Erythroblast (primary cell): ENCODE data around the gene USB1.
"Not testable (repeated sequence)": the region's sequence is repeated elsewhere in the genome, so short reads cannot be mapped to it uniquely, and the experiment has no call there.

Source experiments
- DNase-seq, 2 experiments: peaks; one replicate each; lab custom pipeline; 2025; lab: John Stamatoyannopoulos, UW
- GATA1 ChIP-seq: IDR thresholded peaks from 2 replicates; pipeline ENCODE4 v1.6.1; 2011; ENCODE audit warnings: low read depth, mild to moderate bottlenecking, control low read depth, low read length, moderate library complexity
- POLR2A ChIP-seq: IDR thresholded peaks from 2 replicates; pipeline ENCODE4 v1.6.1; 2011; ENCODE audit warnings: mild to moderate bottlenecking, low read length

Gene USB1

DNA sequence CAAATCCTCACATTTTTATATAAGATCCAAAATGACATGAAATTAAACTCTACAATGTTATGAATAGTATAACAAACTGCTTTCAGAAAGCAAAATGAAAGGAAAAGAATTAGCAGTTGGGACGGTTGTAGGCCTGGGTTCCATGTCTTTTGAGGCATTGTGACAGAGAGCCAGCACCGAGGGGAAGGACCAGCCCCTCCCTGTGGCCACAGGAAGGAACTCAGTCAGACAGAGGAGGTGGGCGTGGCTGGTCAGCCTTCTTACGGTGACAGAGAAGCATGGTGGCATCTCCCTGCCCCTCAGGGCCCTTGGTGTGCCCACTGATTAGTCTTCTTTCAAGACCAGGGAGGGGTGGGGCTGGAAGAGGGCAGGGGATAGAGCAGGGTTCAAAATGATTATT is 6.4 kb upstream of the USB1 start:
- DNase-seq: peak; percentile 72 to 73
- TF ChIP-seq POLR2A (no peak), GATA1 (no peak)

DNA sequence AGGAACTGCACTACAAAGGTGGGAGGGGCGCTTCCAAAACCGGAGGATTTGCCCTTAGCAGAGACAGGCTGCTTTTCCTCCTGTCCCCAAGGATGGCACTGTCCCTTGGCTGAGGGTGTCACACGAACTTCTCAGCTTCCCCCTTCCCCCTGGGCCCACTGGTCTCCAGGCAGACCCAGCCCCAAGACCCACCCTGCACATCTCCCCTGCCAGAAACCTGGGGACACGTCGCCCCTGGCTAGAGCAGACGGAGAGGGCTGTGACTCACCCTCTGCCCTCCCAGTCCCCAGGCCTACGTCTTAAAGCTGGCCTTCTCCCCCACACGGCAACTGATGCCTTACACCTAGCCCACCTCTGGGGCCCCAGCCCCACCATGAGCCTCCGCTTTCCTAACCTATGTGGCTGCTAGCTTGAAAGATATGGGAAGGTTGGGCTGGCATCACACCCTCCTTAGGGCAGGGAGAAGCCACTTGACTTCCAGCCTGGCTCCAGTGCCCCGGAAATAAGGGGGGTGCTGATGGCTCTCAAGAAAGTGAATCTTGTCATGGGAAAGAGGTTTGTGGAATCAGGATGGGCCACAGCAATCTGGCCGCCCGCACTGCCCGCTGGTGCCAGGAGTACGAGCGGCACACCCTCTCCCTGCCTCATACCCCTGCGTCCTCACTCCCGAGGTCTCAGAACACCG is 5.3 kb upstream of the USB1 start:
- no peak for DNase-seq
- TF ChIP-seq POLR2A (no peak), GATA1 (no peak)

DNA sequence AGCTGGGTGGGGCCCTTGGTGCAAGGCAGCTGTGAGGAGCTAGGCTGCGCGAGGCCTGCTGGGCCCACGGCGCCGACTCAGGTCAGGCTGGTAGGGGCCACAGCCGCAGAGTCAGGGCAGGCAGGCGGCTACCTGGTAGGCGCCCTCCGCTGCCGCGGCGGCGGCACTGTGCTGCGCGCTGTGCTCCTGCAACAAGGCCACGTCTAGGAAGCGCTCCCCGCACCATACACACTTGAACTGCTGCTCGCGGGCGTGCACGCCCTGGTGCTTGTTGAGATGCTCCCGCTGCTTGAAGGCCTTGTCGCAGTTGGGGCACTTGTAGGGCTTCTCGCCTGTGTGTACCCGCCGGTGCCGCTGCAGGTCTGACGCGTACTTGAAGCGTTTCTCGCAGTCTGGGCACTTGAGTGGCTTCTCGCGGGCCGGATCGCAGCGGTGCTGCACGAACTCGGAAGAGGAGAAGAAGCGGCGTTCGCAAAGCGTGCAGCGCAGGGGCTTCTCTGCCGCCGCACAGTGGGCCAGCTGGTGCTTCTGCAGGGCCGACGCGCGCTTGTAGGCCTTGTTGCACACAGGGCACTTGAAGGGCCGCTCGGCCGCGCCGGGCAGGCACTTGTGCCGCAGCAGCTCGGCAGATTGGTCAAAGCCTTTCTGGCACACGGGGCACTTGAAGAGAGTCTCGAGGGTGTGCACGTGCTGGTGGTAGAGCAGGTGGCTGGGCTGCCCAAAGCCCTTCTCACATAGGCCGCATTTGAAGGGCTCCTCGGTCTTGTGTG is 4.6 kb upstream of the USB1 start:
- no peak for DNase-seq
- TF ChIP-seq POLR2A (no peak), GATA1 (no peak)

DNA sequence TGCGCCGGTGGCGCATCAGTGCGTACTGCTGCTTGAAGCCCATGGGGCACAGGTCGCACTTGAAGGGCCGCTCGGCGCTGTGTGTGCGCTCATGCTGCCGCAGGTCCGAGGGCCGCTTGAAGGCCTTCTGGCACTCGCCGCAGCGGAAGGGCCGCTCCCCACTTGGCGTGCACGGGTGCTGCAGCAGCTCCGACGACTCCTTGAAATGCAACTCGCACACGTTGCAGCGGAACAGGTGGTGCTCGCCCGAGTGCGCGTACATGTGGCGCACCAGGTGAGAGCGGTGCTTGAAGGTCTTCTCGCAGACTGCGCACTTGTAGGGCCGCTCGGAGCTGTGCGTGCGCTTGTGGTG is 4.1 kb upstream of the USB1 start:
- DNase-seq: no peak
- no peak for TF ChIP-seq GATA1
- TF ChIP-seq POLR2A: no peak

DNA sequence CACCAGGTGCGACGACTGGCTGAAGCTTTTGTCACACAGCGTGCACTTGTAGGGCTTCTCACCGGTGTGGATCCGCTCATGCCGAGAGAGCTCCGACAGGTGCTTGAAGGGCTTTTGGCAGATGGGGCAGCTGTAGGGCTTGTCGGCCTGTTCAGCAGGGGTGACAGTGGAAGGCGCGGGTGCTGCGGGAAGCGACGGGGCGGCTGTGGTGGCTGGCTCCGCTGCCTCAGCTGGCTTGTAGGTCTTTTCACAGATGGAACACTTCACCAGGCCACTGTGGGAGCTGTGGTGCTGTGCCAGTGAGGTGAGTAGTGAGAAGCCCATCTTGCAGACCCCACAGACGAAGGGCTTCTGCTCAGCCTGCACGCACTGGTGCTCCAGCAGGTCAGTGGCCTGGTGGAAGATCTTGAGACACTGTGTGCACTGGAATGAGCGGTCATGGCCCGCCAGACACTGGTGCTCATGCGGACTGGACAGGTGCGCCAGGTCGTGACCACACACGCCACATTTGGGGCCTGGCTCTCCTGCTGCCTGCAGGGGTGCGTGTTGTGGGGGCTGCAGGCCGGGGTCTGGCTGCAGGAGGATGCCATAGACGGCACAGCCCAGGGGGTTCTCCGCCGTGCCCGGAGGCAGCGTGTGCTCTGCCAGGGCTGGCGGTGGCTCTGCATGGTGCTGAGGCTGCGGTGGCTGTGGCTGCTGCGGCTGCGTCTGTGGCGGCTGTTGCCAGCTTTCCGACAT is 3.5 kb upstream of the USB1 start:
- no peak for TF ChIP-seq POLR2A
- TF ChIP-seq GATA1: no peak
- no peak for DNase-seq

DNA sequence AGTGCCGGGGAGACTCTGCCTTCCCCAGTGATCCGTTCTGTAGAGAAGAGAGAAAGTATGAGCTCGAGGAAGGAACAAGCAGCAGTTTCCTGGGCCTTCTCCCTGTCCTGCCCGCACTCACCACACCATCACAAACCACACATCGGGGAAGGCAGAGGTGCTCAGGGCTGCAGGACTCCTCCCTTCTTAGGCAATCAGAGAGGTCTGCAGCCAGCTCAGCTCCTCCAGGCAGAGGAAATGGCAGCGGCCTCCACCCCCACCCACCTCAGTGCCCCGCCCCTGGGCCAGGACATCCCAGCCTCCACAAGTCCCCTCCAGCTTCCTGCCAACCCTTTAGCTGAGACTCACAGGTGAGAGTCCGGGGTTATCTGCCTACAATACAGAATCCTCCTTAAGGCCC is 2.7 kb upstream of the USB1 start:
- DNase-seq: peak in 1 of 2 experiments; percentile 24

DNA sequence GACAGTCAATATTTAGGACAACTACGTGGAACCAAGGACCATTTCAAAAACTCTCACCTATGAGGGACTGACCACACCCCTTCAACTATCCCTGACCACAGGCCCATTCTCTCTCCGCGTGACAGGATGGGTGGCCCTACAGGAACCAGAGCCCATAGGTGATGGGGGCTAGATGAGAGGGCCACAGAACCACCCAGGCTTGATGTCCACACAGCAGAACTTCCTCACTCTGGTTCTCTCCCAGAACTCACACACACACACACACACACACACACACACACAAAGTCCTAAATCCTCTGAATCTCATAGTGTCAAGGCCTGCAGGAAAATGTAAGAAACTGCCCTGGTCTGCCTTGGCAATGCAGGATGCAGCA is 2.2 kb upstream of the USB1 start:
- DNase-seq: no peak
- TF ChIP-seq GATA1 (no peak), POLR2A (no peak)

More for the DNA sequence above, 2.7 kb upstream of the USB1 start:
- TF ChIP-seq GATA1 (no peak), POLR2A (no peak)

DNA sequence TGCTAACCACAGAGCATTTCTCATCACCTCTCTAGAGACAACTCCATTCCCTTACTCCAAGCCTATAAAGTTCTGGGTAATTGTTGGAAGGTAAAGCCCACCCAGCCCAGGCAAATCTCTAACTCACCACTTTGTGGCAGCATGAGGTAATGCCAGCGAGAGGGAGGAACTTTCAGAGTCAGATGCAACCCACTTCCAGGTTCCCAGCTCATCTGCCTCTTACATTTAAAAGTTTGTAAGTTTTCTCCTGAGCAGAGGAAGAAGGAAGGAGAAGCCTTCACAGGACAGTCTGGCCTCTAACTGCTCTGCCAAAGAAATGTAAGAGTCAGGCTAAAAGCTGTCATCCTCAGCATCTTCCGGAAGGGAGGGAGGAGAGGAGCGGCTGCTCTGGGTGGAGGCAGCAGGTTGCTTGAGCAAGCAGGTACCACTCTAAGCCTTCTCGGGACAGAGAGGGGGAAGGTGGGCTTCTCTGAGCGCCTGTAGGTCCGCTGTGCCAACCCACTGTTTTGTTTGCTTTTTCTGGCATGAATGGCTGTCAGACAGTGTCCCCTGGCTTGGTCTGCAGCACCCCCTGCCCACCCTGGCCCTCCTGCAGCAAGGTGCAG is 1.7 kb upstream of the USB1 start:
- DNase-seq: peak; percentile 34 to 47
- TF ChIP-seq POLR2A: no peak
- TF ChIP-seq GATA1: no peak

DNA sequence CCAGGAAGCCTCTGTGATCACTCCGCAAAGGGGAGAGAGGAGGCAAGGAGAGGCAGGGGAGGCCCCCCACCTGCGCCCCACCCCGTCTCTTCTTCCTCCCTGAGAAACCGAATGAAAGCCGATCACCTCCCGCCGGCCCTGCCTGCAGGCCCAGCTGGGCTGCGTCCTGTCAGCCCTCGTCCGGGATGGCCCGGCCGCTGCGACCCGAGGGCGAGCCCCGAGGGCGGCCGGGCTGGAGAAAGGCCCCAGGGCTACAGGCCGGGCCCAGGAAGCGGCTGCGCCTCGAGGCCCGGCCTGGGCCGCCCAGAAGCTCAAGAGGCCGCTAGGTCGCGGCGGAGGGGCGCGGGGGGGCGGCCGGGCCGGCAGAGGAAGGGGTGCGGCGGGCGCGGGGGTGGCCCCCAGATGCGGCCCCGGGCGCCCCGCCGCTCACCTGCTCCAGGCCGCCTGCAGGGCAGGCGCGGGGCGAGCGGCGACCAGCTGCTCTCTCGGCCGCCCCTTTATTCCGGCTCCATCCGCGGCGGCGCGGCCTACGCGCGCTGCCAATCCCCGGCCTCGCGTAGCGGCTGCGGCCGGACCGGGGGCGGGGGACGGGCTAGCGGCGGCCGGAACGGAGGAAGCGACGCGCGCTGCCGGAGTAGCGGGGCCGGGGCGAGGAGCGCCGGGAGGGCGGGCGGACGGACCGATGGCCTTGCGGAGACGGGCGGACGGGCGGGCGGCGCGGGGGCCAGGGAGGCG is 1.1 kb upstream of the USB1 start, which contains the start of gene ZNF319:
TSS of gene ZNF319 (minus strand) at position 702 of the 735 bp plus-strand sequence. CDS start 2,407 bp downstream, outside the sequence.
- TF ChIP-seq GATA1 (no peak), POLR2A (no peak)
- no peak for DNase-seq

DNA sequence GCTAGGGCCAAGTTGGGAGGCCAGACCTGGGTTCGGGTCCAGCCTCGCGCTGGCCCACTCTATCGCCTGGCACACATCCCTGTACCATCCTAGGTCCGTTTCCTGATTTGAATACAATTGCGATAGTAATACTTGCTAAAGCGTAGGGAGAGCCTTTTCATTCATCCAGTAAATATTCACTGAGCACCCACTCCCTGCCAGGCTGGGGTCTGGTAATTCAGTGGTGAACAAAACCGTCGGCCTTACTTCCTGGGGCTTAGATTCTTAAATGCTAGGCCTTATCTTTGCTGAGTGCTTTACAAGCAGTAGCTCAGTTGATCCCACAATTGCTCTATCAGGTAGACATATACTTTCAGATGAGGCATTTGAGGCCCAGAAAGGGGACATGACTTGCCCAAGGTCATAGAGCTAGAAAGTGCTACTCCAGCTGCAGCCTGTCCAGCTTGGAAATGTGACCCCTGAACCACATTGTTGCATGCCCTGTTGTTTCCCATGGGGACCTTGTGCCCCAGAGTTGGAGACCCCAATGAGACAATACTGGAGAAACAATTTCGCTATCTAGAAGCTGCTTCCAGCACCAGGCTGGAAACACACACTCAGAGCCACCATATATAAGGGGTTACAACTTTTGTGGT is 691 bp downstream of the USB1 start:
- peak; percentile 36 to 39 for DNase-seq
- TF ChIP-seq GATA1: no peak
- no peak for TF ChIP-seq POLR2A

DNA sequence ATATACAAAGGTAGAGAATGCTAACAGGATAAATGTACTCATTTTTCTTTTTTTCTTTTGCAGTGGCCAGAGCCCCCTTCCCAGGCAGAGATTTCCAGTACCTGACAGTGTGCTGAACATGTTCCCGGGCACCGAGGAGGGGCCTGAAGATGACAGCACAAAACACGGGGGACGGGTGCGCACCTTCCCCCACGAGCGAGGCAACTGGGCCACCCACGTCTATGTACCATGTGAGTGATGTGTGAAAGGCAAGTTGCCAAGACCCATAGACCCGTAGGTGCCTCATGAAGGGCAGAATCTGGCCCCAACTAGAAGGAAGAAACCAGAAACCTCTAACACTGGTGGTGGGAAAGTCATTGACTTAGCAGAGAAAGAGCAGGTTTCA is 1.2 kb downstream of the USB1 start:
- TF ChIP-seq GATA1 (no peak), POLR2A (no peak)
- no peak for DNase-seq

DNA sequence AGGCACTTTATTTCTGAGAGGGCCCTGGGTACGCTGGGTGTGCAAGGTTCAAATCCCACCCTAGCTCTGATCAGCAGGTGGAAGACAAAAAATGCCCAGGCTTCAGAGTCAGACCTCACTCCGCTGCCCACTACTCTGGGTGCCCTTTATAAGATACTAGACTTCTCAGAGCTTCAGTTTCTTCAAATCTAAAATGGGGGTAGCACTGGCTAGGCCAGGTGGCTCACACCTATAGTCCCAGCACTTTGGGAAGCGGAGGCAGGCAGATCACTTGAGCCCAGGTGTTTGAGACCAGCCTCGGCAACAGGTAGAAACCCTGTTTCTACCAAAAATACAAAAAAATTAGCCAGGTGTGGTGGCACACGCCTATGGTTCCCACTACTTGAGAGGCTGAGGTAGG is 1.7 kb downstream of the USB1 start:
- no peak for TF ChIP-seq POLR2A
- TF ChIP-seq GATA1: no peak
- no peak for DNase-seq

DNA sequence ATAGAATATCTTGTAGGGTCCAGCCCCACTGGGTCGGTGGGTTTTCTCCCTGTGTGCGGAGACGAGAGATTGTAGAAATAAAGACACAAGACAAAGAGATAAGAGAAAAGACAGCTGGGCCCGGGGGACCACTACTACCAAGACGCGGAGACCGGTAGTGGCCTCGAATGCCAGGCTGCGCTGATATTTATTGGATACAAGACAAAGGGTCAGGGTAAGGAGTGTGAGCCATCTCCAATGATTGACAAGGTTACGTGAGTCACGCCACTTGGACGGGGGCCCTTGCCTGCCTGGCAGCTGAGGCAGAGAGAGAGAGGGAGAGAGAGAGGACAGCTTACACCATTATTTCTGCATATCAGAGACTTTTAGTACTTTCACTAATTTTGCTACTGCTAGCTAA is 3.5 kb downstream of the USB1 start:
- DNase-seq: not testable (repeated sequence)

DNA sequence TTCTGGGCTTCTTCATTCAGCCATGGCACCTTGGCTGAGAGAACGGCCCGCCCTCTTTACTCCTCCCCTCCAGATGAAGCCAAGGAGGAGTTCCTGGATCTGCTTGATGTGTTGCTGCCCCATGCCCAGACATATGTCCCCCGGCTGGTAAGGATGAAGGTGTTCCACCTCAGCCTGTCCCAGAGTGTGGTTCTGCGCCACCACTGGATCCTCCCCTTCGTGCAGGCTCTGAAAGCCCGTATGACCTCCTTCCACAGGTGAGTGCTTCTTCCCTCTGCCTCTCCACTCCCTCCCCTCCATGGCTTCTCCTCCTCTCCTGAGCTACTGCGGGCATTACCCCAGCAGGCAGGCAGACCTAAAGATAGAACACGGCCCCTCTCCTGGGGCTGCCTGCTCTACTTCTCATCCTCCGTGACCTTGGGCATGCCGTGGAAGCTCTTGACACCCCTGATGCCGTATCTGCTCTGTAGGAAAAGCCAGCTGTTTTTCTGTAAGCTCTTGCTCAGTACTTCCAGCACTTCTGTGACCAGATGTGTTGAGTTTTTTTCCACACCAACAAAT is 8.7 kb downstream of the USB1 start:
- DNase-seq: no peak
- TF ChIP-seq POLR2A: no peak
- TF ChIP-seq GATA1: no peak
